GM08714 (cell line): ENCODE measurements around the gene PGPEP1.
"Not testable (repeated sequence)": the region's sequence is repeated elsewhere in the genome, so short reads cannot be mapped to it uniquely, and the experiment has no call there.

Experiments
- H3K4me3 ChIP-seq: fragments of 200-500 bp; sonication (Bioruptor generic); 2 replicates; pipeline ENCODE4 v1.5.1; 2014; ENCODE audit warnings: mild to moderate bottlenecking, low read length, inconsistent platforms
- ZNF274 ChIP-seq: IDR thresholded peaks from 2 replicates; pipeline ENCODE4 v1.6.1; 2012; ENCODE audit warnings: mild to moderate bottlenecking, low read depth, low read length

Gene PGPEP1

DNA sequence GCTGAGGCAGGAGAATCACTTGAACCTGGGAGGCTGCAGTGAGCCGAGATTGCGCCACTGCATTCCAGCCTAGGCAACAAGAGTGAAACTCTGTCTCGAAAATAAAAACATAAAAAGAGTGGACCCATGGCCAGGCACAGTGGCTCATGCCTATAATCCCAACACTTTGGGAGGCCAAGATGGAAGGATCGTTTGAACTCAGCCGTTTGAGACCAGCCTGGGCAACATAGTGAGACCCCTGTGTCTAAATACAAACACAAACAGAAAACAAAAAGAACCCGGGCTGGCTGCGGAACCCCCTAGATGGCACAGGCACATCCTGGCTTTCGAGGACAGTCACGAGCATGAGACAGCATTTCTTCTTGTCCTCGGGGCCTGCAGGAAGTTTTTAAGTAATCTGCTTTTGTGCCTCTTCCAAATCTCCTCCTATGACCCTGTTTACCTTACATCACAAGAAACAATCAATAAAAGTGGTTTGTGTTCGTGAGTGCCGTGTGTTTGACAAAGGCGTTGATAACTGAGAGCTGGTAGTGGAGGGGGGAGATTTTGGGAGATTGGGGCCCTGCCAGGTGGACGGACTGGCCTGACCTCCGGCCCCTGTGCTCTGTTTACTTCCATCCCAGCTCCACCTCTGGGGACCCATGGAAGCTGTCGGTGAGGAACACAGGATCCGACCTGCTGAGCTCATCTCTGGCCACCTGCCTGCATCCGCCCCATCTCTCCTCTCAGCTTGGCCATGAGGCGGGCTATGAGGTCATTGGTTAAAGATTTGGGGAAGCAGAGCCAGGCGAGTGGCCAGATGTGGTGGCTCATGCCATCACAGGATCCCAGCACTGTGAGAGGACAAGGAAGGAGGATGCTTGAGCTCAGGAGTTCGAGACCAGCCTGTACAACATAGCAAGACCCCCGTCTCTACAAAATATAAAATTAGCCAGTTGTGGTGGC is 39.7 kb downstream of the PGPEP1 start:
- no peak for TF ChIP-seq ZNF274
- no peak overlapping the region for H3K4me3 ChIP-seq

DNA sequence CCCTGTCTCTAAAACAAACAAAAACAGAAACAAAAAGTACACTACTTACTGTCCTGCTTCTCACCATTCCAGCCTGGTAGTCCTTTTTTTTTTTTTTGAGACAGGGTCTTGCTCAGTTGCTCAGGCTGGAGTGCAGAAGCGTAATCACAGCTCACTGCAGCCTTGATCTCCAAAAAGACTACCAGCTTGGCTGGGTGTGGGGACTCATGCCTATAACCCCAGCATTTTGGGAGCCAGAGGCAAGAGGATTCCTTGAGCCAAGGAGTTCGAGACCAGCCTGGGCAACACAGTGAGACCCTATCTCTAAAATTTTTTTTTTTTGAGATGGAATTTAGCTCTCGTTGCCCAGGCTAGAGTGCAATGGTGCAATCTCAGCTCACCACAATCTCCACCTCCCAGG is 40.4 kb downstream of the PGPEP1 start:
- no peak for TF ChIP-seq ZNF274
- no peak overlapping the region for H3K4me3 ChIP-seq

DNA sequence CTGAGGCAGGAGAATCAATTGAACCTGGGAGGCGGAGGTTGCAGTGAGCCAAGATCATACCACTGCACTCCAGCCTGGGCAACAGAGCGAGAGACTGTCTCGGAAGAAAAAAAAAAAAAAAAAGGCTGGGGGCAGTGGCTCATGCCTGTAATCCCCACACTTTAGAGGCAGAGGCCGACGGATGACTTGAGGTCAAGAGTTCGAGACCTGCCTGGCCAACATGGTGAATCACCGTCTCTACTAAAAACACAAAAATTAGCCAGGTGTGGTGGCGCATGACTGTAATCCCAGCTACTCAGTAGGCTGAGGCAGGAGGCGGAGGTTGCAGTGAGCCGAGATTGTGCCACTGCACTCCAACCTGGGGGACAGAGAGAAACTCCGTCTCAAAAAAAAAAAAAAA is 43.2 kb downstream of the PGPEP1 start:
- H3K4me3 ChIP-seq = not testable (repeated sequence)

GRCh38 chr19:18384775-18385174 is 44.4 kb downstream of the PGPEP1 start:
- H3K4me3 ChIP-seq = no peak overlapping the region
- no peak for TF ChIP-seq ZNF274

DNA sequence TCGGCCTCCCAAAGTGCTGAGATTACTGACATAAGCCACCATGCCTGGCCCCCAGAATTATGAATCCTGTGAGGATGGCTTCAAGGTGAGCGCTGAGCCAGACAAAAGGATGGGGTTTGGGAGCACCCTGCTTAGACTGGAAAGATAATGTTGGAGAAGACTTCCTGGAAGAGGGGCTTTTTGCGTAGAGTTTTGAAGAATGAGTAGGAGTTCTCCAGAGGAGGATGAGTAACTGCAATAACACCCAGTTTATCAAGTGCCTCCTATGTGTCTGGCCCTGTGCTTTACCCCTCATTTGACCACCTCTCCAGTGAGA is 44.9 kb downstream of the PGPEP1 start:
- no peak overlapping the region for H3K4me3 ChIP-seq
- TF ChIP-seq ZNF274 = no peak

DNA sequence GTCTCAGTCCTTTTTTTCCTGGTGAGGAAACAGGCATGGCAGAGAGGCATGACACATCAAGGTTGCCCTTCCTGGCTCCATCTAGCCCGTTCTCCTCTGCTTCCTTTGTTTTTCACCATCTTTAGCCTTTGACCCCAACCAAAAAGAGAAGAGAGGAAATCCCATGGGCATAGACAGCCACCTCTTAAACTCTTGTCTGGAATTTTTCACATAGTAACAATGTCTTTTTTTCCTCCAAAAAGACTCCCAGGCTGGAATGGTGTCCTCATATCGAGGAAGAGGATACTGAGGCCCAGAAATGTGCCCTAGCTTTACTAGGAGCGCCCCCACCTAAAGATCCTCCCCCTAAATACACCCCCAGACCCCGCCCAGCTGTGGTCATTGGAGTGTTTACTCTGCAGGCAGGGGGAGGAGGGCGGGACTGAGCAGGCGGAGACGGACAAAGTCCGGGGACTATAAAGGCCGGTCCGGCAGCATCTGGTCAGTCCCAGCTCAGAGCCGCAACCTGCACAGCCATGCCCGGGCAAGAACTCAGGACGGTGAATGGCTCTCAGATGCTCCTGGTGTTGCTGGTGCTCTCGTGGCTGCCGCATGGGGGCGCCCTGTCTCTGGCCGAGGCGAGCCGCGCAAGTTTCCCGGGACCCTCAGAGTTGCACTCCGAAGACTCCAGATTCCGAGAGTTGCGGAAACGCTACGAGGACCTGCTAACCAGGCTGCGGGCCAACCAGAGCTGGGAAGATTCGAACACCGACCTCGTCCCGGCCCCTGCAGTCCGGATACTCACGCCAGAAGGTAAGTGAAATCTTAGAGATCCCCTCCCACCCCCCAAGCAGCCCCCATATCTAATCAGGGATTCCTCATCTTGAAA is 45.5 kb downstream of the PGPEP1 start, which contains the start of gene GDF15:
Gene GDF15, plus strand, starts transcription at position 484 of the 868 bp plus-strand sequence. Its CDS starts 32 bp downstream, at position 516.
- peak within 1 kb of the TSS; percentile 15; the same call in 1 of the 2 replicates for H3K4me3 ChIP-seq
- no peak for TF ChIP-seq ZNF274

DNA sequence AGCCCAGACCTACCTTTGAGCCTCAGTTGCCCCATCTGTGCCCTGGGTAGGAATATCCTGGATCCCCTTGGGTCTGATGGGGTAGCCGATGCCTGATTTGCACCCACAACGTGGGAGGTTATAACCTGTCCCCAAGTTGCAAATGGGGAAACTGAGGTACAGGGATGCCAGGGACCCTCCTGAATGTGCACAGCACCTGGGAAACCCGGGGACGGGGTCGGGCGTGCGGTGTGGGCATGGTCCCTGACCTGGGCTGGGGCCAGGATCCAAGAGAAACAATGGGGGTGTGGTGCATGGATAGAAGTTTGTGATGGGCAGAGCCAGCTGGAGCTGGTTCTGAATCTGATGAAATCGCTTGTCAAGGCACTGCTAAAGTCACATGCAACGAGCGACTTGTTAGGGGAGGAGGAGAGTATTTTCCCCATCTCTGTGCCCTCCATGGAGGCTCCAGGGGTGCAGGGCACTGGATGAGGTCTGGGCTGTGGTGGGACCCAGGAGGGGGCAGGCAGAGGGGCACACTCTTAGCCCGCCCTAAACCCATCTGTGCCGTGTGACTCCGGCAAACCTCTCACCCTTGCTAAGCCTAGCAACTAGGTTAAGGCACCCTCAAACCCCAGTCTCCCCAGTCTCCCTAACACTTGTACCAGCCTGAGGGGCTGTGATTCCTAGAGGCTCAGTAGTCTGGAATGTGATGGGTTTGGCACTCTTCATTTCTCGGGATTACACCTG is 46.3 kb downstream of the PGPEP1 start:
- peak overlapping the region; percentile 15; the same call in 1 of the 2 replicates for H3K4me3 ChIP-seq

GRCh38 chr19:18388100-18388959 is 47.9 kb downstream of the PGPEP1 start:
- H3K4me3 ChIP-seq = peak overlapping the region; percentile 42; the same call in 1 of the 2 replicates
- no peak for TF ChIP-seq ZNF274

More for the DNA sequence above, 46.3 kb downstream of the PGPEP1 start:
- no peak for TF ChIP-seq ZNF274

GRCh38 chr19:18388960-18389725 is 48.7 kb downstream of the PGPEP1 start:
- no peak for TF ChIP-seq ZNF274
- H3K4me3 ChIP-seq = no peak overlapping the region; the same call in 1 of the 2 replicates

DNA sequence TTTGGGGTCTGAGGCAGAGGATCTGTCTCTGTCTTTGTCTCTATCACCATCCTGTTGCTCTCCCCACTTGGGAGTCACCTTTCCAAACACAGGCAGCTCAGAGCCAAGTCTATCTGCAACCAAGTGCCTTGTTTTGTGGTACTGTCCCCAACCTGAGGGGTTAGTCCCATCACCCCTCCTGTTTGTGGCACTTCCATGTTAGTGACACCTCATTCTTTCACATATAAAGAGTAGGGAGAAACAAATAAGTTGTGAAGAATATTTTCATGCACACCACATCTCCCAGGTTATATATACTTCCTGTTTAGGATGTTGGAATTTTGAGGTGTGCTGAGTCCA is 49.3 kb downstream of the PGPEP1 start:
- no peak for TF ChIP-seq ZNF274
- no peak overlapping the region for H3K4me3 ChIP-seq

DNA sequence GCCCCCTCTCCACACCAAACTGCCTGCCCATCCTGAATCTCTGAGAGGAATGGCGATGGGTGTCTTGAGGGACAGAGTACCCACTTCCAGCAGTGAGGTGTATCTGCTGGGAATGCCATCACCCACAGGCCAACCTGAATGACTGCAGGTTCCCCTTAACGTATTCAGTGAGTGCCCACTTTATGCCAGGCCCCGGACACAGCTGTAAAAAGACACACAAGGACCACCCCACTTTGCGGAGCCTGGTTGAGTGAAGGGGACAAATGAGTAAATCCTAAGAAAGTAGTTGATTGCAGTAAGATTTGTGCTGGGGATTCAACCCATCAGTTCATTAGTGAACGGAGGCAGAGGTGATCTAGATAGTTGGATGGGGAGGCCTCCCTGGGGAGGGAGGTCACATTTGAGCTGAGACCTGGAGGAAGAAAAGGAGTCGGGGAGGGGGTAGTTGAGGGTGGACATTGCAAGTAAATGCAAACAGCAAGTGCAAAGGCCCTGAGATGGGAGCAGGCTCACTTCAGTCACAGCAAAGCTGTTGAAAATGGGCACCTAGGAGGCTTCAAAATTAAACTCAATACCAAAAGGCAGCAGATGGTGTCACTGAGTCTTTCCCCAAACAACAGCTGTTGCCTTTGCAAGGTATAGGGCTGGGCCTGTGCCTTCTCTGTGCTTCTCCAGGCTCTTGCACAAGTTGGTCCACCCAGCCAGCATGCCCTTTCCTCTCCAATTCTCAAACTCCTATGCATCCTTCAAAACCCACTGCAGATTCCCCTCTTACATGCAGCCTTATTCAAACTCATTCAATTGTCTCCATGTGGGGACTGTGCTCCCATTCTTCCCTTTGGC is 49.9 kb downstream of the PGPEP1 start:
- no peak overlapping the region for H3K4me3 ChIP-seq
- no peak for TF ChIP-seq ZNF274

DNA sequence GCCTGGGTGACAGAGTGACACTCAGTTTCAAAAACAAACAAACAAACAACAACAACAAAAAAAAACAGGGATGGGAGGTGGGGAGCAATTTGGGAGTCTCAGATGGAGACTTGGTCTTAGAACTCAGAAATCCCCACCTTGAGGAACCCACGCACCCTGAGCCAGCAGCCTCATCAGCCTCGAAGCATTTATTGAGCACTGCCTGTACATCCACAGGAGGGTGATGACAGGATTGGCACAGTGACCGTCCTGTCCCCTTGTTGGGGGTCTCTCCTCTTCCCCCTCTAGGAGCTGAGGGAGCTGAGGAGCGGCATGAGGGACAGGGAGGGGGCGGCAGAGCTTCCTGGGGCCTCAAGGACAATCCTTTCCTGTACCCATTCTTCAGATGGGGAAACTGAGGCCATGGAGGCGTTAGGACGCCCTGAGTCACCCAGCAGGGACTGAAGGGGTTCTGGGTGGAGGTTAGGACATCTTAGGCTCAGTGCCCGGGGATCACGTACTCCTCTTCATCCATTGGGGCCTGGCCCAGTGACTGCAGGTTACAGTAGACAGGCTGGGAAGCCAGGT is 51.2 kb downstream of the PGPEP1 start:
- H3K4me3 ChIP-seq = no peak overlapping the region
- no peak for TF ChIP-seq ZNF274
